PC-3 (cell line): ENCODE data around the gene SKOR1.

Experiments
- EZH2 ChIP-seq: fragments of 300-600 bp; sonication (generic); IDR thresholded peaks from one replicate; pipeline ENCODE4 v1.6.1; 2017; ENCODE audit warnings: antibody characterized with exemption, mild to moderate bottlenecking, low read length; ENCODE audit not compliant: unreplicated experiment
- TF ChIP-seq, protein P1 (sequence below): fragments of 300-600 bp; sonication (generic); conservative IDR thresholded peaks from 2 replicates; pipeline ENCODE4 v1.5.1; 2017; ENCODE audit warnings: antibody characterized with exemption, low read depth, mild to moderate bottlenecking, low read length

DNA sequence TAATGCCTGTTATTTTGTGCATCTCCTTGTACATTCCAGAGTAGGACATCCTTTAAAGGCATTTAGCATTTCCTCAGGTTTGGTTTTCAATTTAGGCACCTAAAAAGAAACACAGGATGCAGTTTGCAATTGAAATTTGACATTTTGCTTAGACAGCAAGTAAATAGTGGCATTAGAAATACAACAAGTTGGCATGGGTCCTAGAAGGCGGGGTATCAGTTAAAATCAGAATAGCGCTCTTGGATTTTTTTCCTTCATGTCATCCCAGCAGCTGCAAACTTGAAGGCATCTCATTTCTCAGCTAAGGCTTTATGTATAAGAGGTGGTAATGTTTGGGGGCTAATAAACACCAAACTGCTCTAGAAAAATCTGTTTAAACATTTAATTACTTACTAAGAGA lies 47.5 kb upstream of the SKOR1 start:
- TF ChIP-seq, protein P1, sequence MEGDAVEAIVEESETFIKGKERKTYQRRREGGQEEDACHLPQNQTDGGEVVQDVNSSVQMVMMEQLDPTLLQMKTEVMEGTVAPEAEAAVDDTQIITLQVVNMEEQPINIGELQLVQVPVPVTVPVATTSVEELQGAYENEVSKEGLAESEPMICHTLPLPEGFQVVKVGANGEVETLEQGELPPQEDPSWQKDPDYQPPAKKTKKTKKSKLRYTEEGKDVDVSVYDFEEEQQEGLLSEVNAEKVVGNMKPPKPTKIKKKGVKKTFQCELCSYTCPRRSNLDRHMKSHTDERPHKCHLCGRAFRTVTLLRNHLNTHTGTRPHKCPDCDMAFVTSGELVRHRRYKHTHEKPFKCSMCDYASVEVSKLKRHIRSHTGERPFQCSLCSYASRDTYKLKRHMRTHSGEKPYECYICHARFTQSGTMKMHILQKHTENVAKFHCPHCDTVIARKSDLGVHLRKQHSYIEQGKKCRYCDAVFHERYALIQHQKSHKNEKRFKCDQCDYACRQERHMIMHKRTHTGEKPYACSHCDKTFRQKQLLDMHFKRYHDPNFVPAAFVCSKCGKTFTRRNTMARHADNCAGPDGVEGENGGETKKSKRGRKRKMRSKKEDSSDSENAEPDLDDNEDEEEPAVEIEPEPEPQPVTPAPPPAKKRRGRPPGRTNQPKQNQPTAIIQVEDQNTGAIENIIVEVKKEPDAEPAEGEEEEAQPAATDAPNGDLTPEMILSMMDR: no peak
- no peak for TF ChIP-seq EZH2
